ENCODE results near the gene SRR. TPM values are rescaled to one million over a fixed set of nuclear protein-coding genes. Genes with fewer than 3 reads are reported as not detected.

SRR gene
- total RNA-seq, 2 donors from 2014 or later: 9.7 to 11.5 TPM

GRCh38 chr17:2271985-2272702 is 31.6 kb upstream of the SRR start:
- Histone ChIP-seq H3K27ac (no peak overlapping the region), H3K27me3 (no peaks in the 10 kb centered on the region), H3K4me3 (no peak overlapping the region), H3K4me1 (no peaks in the 10 kb centered on the region), H3K9me3 (no peaks in the 10 kb centered on the region), H3K36me3 (peaks cover 2% of the 10 kb centered on the region)
- no peak for TF ChIP-seq CTCF (IDR thresholded peaks at IDR 0.05)
- no peak for DNase-seq (ENCODE audit: low spot score)

- no peak overlapping the region for H3K4me3 ChIP-seq
- H3K36me3 ChIP-seq: peaks cover 8% of the 10 kb centered on the region
- no peak for TF ChIP-seq CTCF (IDR thresholded peaks at IDR 0.05)
- no peaks in the 10 kb centered on the region for H3K27me3 ChIP-seq
- H3K4me1 ChIP-seq: no peaks in the 10 kb centered on the region
- H3K27ac ChIP-seq: no peak overlapping the region
- no peak for DNase-seq (ENCODE audit: low spot score)
- H3K9me3 ChIP-seq: no peaks in the 10 kb centered on the region
Measured at GRCh38 chr17:2274414-2274813, 29.3 kb upstream of the SRR start.

GRCh38 chr17:2275722-2276121 is 28.0 kb upstream of the SRR start:
- Histone ChIP-seq H3K27ac (no peak overlapping the region), H3K9me3 (no peaks in the 10 kb centered on the region), H3K4me1 (no peaks in the 10 kb centered on the region), H3K36me3 (peaks cover 20% of the 10 kb centered on the region), H3K27me3 (no peaks in the 10 kb centered on the region), H3K4me3 (no peak overlapping the region)
- TF ChIP-seq CTCF (IDR thresholded peaks at IDR 0.05): no peak
- no peak for DNase-seq (ENCODE audit: low spot score)

- Histone ChIP-seq H3K4me3 (no peak overlapping the region), H3K4me1 (no peaks in the 10 kb centered on the region), H3K36me3 (peaks cover 32% of the 10 kb centered on the region), H3K27me3 (no peaks in the 10 kb centered on the region), H3K9me3 (no peaks in the 10 kb centered on the region), H3K27ac (no peak overlapping the region)
- no peak for DNase-seq (ENCODE audit: low spot score)
- no peak for TF ChIP-seq CTCF (IDR thresholded peaks at IDR 0.05)
Measured at GRCh38 chr17:2277429-2278170, 26.1 kb upstream of the SRR start.

GRCh38 chr17:2279707-2280106 is 24.0 kb upstream of the SRR start:
- H3K4me3 ChIP-seq: no peak overlapping the region
- peaks cover 52% of the 10 kb centered on the region for H3K36me3 ChIP-seq
- H3K27me3 ChIP-seq: no peaks in the 10 kb centered on the region
- DNase-seq (ENCODE audit: low spot score): no peak
- TF ChIP-seq CTCF (IDR thresholded peaks at IDR 0.05): no peak
- no peaks in the 10 kb centered on the region for H3K9me3 ChIP-seq
- no peaks in the 10 kb centered on the region for H3K4me1 ChIP-seq
- no peak overlapping the region for H3K27ac ChIP-seq

Measured in right atrium auricular region (tissue), 2 donors.